Measurements from ENCODE around the gene MZT2B.
"Not testable (repeated sequence)": the region's sequence is repeated elsewhere in the genome, so short reads cannot be mapped to it uniquely, and the experiment has no call there.

GRCh38 chr2:130141645-130142370 is 40.3 kb upstream of the MZT2B start:
- TF ChIP-seq CTCF (conservative IDR thresholded peaks at IDR 0.05); ZFX (IDR thresholded peaks at IDR 0.05): not testable (repeated sequence)

Measured in C4-2B (cell line).